ENCODE data around the gene BMP6. TPM values are rescaled to one million over a fixed set of nuclear protein-coding genes. Genes with fewer than 3 reads are reported as not detected.

BMP6 gene
- total RNA-seq, 1 experiment from 2014 or later, result 13.6 TPM

GRCh38 chr6:7787731-7788130 is 61.8 kb downstream of the BMP6 start:
- in situ Hi-C loops (cut with HindIII; ENCODE audit: low pct_unique_long_range_greater_than_20kb, low sequenced_read_pairs), result no loop called here
- TF ChIP-seq, protein P1, sequence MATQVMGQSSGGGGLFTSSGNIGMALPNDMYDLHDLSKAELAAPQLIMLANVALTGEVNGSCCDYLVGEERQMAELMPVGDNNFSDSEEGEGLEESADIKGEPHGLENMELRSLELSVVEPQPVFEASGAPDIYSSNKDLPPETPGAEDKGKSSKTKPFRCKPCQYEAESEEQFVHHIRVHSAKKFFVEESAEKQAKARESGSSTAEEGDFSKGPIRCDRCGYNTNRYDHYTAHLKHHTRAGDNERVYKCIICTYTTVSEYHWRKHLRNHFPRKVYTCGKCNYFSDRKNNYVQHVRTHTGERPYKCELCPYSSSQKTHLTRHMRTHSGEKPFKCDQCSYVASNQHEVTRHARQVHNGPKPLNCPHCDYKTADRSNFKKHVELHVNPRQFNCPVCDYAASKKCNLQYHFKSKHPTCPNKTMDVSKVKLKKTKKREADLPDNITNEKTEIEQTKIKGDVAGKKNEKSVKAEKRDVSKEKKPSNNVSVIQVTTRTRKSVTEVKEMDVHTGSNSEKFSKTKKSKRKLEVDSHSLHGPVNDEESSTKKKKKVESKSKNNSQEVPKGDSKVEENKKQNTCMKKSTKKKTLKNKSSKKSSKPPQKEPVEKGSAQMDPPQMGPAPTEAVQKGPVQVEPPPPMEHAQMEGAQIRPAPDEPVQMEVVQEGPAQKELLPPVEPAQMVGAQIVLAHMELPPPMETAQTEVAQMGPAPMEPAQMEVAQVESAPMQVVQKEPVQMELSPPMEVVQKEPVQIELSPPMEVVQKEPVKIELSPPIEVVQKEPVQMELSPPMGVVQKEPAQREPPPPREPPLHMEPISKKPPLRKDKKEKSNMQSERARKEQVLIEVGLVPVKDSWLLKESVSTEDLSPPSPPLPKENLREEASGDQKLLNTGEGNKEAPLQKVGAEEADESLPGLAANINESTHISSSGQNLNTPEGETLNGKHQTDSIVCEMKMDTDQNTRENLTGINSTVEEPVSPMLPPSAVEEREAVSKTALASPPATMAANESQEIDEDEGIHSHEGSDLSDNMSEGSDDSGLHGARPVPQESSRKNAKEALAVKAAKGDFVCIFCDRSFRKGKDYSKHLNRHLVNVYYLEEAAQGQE (IDR thresholded peaks at IDR 0.05; ENCODE audit: insufficient read depth in 1 of 2, low read depth in 2 of 2, low read length in 1 of 2), result no peak
- TF ChIP-seq POLR2AphosphoS5 (IDR thresholded peaks at IDR 0.05; ENCODE audit: low read depth, low read length) (no peak), SIN3A (IDR thresholded peaks at IDR 0.05; ENCODE audit: borderline replicate concordance, insufficient read depth, low read depth, low read length) (no peak), TCF7L2 (IDR thresholded peaks at IDR 0.05; ENCODE audit: low read depth, low read length) (no peak)
- TF ChIP-seq, protein P2, sequence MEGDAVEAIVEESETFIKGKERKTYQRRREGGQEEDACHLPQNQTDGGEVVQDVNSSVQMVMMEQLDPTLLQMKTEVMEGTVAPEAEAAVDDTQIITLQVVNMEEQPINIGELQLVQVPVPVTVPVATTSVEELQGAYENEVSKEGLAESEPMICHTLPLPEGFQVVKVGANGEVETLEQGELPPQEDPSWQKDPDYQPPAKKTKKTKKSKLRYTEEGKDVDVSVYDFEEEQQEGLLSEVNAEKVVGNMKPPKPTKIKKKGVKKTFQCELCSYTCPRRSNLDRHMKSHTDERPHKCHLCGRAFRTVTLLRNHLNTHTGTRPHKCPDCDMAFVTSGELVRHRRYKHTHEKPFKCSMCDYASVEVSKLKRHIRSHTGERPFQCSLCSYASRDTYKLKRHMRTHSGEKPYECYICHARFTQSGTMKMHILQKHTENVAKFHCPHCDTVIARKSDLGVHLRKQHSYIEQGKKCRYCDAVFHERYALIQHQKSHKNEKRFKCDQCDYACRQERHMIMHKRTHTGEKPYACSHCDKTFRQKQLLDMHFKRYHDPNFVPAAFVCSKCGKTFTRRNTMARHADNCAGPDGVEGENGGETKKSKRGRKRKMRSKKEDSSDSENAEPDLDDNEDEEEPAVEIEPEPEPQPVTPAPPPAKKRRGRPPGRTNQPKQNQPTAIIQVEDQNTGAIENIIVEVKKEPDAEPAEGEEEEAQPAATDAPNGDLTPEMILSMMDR (IDR thresholded peaks at IDR 0.05), result no peak

GRCh38 chr6:7794509-7794908 is 68.6 kb downstream of the BMP6 start:
- Histone ChIP-seq H3K4me1 (ENCODE audit: control insufficient read depth, insufficient read depth, low read length) (no peaks in the 10 kb centered on the region), H3K27me3 (ENCODE audit: control insufficient read depth, insufficient read depth, low read length) (no peaks in the 10 kb centered on the region), H3K36me3 (ENCODE audit: control insufficient read depth, insufficient read depth, low read length) (no peaks in the 10 kb centered on the region; the same call in 1 of the 2 replicates), H3K9me3 (ENCODE audit: control insufficient read depth, insufficient read depth, low read depth, low read length) (no peaks in the 10 kb centered on the region), H3K4me3 (ENCODE audit: low read depth in 2 of 2, low read length in 2 of 2) (no peak overlapping the region), H3K27ac (ENCODE audit: low read length) (no peak overlapping the region)
- no TSS peak for BruUV-seq (replicated peaks)
- ATAC-seq, result no peak
- POLR2A ChIA-PET, result no interaction called here
- in situ Hi-C loops (cut with HindIII; ENCODE audit: low pct_unique_long_range_greater_than_20kb, low sequenced_read_pairs) (no loop called here), intact Hi-C loops (cut with micrococcal nuclease; ENCODE audit: unreplicated experiment) (no loop called here)
- CTCF ChIA-PET, result no interaction called here
- DNase-seq (ENCODE audit: low read depth, low spot score), result no peak
- TF ChIP-seq, protein P1 (IDR thresholded peaks at IDR 0.05; ENCODE audit: insufficient read depth in 1 of 2, low read depth in 2 of 2, low read length in 1 of 2), result no peak
- TF ChIP-seq, protein P2 (IDR thresholded peaks at IDR 0.05), result no peak

More at GRCh38 chr6:7787731-7788130, 61.8 kb downstream of the BMP6 start:
- no TSS peak for BruUV-seq (replicated peaks)
- Histone ChIP-seq H3K27me3 (ENCODE audit: control insufficient read depth, insufficient read depth, low read length) (no peaks in the 10 kb centered on the region), H3K4me1 (ENCODE audit: control insufficient read depth, insufficient read depth, low read length) (no peaks in the 10 kb centered on the region), H3K36me3 (ENCODE audit: control insufficient read depth, insufficient read depth, low read length) (no peaks in the 10 kb centered on the region), H3K4me3 (ENCODE audit: low read depth in 2 of 2, low read length in 2 of 2) (no peak overlapping the region), H3K9me3 (ENCODE audit: control insufficient read depth, insufficient read depth, low read depth, low read length) (no peaks in the 10 kb centered on the region), H3K27ac (ENCODE audit: low read length) (no peak overlapping the region)
- ChIA-PET CTCF (no interaction called here), POLR2A (no interaction called here)
- intact Hi-C loops (cut with micrococcal nuclease; ENCODE audit: unreplicated experiment), result no loop called here
- DNase-seq (ENCODE audit: low read depth, low spot score) (no peak), ATAC-seq (no peak)
